ENCODE measurements around the gene MPZ.

- TF ChIP-seq CTCF (conservative IDR thresholded peaks at IDR 0.05) (no peak), ZFX (IDR thresholded peaks at IDR 0.05) (no peak)
Measured at GRCh38 chr1:161285521-161285920, 24.2 kb downstream of the MPZ start.
